Left renal pelvis (tissue), 4 donors: ENCODE data around the gene ALG3. TPM values are rescaled to one million over a fixed set of nuclear protein-coding genes. Genes with fewer than 3 reads are reported as not detected.

Source experiments
- DNase-seq, 4 donors: peaks; one replicate each; pipeline ENCODE4 v3.0.0-alpha.2; 2013; ENCODE audit warnings: low read depth in 4 of 4, low spot score in 3 of 4
- polyA plus RNA-seq, 4 donors: library from polyadenylated mRNA; unstranded; fragments of 120-200 nt; gene quantifications; one replicate each; pipeline ENCODE4 v1.2.1, GENCODE V29; 2013; ENCODE audit not compliant: insufficient read length in 4 of 4

The ALG3 gene
- polyA plus RNA-seq, 4 donors = 23.6 to 39.8 (median 32.5) TPM

DNA sequence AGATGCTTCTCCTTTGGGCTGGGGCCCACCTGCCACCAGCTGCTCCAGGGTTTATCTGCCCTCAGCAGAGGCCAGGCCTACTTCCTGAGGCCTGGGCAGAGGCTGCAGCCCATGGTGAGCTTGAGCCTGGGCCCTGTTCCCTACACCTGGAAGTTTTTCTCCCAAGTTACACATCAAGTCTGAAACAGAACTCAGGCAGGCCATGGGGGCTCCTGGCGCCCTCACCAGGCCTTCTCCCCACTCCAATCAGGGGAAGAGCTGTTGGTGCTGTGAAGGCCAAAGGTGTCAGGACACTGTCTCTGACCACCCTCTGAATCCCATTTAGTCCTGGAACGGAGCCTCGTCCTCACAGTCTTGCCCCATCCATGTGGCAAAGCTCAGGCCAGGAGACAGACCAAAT lies 12.1 kb downstream of the ALG3 start:
- no peak for DNase-seq

DNA sequence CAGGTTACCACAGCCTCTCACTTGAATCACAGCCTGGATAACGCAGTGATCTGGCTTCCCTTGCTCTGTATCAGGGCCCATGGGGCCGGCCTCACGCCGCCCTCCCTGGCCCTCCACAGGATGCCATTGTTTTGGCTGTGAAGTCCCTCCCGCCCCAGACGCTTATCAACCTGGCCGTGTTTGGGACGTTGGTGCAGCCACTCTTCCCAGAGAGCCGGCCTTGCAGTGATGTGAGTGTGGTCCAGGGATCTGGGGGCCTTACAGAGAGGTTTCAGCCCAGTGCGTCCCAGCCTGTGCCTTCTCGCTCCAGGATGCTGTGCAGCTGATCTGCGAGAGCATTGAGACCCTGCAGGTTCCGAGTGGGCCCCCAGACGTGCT lies 12.7 kb downstream of the ALG3 start:
- DNase-seq = no peak

DNA sequence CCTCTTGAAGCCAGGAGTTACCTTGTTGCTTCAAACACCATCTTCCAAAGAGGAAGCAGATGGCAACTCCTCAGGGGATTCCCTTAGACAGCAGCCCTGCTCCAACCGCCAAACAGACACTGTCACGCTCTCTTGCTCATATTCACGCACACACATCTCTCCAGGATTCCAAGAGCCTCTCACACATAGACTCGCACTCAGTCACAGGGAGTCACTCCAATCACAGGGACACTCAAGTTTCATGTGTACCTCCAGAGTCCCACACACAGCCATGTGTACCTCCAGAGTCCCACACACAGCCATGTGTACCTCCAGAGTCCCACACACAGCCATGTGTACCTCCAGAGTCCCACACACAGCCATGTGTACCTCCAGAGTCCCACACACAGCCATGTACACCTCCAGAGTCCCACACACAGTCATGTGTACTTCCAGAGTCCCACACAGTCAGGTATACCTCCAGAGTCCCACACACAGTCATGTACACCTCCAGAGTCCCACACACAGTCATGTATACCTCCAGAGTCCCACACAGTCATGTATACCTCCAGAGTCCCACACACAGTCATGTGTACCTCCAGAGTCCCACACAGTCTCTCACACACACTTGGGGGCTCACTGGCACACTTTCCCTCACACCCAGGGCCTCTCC lies 13.3 kb downstream of the ALG3 start:
- no peak for DNase-seq

GRCh38 chr3:184234671-184235380 lies 13.9 kb downstream of the ALG3 start:
- DNase-seq = no peak

DNA sequence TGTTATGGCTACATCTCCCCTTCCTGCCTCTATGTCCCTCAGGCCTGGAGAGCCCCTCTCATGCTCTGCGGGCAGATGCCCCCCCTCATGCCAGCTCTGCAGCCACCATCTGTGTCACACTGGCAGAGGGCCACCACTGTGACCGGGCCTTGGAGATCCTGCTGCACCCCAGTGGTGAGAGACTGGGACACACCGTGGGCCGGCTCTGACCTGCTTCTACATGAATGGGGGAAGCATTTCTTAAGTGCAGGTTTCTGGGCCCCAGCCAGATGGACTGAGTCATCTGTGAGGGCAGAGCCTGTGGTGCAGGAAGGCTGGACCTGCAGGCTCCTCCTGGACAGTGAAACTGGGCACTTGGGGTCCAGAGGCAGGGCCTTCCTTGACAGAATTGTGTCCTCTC lies 14.5 kb downstream of the ALG3 start:
- DNase-seq = no peak

GRCh38 chr3:184233127-184233843 lies 15.5 kb downstream of the ALG3 start:
- no peak for DNase-seq

- DNase-seq = no peak
Observed at GRCh38 chr3:184231671-184232070, 17.1 kb downstream of the ALG3 start.

GRCh38 chr3:184230603-184231528 lies 17.9 kb downstream of the ALG3 start:
- no peak for DNase-seq

DNA sequence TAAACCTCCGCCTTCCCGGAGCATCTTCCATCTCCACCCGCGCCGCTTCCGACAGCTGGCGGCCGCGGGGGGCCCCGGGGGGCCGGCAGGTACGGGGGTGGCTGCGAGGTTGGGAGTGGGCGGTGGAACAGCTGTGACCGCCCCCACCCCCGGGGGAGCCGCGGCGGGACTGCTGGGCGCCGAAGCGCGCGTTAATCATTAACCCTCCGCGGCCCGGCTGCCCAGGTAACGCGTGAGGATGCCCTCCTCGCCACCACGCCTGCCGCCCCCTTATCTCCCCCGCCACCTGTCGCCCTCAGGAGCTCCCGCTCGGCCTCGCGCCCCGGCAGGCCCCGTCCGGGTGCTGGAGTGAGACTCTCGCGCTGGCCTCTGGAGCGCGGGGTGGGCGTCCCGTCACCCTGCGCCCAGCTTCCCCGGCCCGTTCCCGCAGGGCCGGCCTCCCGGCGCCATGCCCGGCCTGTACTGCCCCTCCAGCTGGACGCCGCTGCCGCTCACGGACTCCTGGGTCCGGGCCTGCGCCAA lies 18.6 kb downstream of the ALG3 start:
- DNase-seq = no peak

DNA sequence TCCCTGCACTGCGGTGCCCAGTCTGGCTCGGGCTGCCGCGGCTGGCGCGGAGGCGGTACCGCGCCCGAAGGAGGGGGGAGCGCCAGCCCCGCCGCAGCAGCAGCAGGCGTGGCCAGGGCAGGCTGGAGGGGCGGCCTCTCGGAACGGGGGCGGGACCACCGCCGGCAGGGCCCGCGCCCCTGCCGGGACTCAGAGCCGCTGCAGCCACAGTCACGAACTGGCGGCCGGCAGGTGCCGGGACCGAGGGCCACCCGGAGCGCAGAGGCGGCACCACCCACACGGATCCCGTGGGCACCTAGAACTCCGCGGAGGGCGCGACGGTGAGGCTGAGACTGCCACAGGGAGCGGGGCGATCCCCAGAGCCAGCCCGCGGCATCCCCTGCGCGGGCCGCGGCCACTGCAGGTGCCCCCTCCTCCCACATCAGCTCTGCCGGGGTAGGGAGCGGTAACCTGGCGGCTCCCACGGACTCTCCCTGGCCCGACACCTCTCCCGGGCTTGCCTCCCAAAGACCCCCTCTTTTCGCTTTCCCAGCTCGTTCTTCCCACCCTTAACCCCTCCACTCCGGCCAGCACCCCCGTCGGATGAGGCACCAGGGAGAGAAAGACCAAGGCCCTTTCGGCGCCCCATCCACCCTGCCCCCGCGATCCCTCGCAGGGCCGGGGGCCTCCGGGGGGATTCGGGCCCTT lies 19.2 kb downstream of the ALG3 start, which contains the start of gene VWA5B2:
Gene VWA5B2 (plus strand): TSS at position 192 of the 687 bp plus-strand sequence. CDS start 944 bp downstream, outside the sequence.
- no peak for DNase-seq

- DNase-seq = no peak
Observed at GRCh38 chr3:184228376-184229137, 20.2 kb downstream of the ALG3 start.

DNA sequence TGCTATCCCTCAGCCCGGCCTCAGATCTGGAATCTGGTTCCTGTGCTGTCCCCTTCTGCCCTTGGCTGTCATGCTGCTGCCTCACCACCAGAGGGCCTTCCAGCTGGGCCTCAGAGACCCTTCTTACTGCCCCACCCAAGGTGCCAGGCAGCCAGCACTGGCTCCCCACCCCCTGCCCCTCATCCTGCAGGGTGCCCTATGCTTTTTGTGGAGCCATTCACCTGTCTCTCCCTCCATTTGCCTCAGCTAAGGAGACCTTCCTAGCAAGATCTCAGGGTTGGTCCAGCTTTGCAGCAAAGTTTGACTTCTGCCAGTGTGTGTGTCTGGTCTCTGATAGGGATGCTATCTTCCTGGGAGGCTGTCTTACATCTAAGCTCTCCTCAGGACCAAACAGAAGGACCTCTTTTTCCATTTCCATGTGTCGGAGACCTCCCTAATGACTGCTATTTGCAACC lies 21.3 kb downstream of the ALG3 start:
- DNase-seq = no peak

DNA sequence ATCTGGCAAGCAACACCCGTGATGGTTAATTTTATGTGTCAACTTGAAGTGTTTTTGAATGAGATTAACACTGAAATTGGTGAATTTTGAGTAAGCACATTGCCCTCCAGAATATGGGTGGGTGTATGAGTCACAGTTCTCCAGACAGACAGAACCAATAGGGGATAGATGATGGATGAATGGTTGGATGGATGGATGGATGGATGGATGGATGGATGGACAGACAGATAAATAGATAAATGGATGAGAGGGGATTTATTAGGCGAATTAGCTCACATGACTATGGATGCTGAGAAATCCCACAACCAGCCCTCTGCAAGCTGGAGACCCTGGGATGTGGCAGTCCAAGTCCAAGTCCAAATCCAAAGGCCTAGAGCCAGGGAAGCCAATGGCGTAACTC lies 24.8 kb downstream of the ALG3 start:
- no peak for DNase-seq

DNA sequence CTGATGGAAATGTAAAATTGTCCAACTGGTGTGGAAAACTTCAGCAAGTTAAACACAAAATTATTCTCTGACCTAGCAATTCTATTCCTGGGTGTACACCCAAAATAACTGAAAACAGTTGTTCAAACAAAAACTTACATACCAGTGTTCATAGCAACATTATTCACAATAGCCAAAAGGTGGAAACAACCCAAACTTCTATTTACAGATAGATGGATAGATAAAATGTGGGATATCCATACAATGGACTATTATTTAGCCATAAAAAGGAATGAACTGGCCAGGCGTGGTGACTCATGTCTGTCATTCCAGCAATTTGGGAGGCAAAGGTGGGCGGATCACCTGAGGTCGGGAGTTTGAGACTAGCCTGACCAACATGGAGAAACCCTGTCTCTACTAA lies 26.2 kb downstream of the ALG3 start:
- no peak for DNase-seq

DNA sequence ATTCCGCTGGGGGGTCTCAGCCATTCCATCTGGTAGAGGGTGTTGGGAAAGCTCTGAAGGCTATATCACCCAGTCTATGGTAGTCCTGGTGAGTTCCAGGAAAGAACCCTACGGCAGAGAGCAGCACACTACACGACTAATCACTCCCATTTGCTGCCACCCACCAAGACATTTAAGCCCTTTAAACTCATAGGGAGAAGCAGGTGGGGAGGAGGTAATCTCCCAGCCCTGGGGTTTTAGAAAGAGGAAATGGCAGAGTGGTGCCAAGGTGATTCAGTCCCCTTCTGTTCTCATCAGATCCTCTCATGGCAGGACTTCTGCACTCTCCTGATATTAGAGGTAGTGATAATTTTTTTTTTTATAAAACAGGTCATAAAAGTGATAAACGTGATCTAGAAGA lies 29.9 kb downstream of the ALG3 start:
- DNase-seq = no peak

- no peak for DNase-seq
Observed at GRCh38 chr3:184211718-184212117, 37.0 kb downstream of the ALG3 start.

DNA sequence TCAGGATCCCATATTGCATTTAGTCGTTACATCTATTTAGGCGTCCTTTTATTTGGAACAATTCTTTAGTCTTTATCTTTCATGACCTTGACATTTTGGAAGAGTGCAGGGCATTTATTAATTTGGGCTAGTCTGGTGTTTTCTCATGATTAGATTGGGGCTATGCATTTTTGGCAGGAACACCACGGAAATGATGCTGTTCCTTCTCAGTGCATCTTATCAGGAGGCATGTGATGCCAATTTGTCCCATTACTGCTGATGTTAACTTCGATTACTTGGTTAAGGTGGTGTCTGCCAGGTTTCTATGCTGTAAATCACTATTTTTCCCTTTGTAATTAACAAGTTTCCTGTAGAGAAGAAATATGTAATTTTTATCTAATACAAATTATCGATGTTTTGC lies 37.5 kb downstream of the ALG3 start:
- no peak for DNase-seq

DNA sequence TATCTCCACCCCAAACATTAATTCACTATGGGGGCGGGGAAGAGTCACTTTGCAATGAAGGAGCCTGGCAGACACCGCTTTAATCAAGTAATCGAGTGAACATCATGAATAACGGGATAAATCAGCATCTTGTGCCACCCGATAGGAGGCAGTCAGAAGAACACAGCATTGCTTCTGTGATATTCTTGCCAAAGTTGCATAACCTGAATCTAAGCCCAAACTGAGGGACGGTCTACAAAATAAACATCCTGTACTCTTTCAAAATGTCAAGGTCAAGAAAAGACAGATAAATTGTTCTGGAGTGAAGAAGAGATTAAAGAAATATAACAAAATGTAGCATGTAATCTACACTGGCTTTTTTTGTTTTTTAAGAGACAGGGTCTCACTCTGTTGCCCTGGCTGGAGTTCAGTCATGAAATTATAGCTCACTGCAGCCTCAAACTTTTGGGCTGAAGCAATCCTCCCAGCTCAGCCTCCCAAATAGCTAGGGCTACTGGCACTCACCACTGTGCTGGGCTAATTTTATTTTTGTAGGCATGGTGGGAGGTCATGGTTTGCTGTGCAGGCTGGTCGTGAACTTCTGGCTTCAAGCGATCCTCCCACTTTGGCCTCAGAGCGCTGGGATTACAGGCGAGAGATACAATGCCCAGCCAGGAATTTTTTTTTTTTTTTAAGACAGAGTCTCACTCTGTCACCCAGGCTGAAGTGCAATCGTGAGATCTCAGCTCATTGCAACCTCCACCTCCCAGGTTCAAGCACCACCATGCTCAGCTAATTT lies 39.4 kb downstream of the ALG3 start:
- DNase-seq = no peak
